IPS-20b (cell line): ENCODE measurements around the gene SPANXN3.
"Not testable (repeated sequence)": the region's sequence is repeated elsewhere in the genome, so short reads cannot be mapped to it uniquely, and the experiment has no call there.

Experiments used
- H3K27ac ChIP-seq: one replicate; pipeline ENCODE4 v1.5.1; 2013; ENCODE audit warnings: low read length
- H3K27me3 ChIP-seq: 2 replicates; pipeline ENCODE4 v1.6.1; 2013; ENCODE audit warnings: mild to moderate bottlenecking, low read length, inconsistent platforms; ENCODE audit not compliant: insufficient read depth
- H3K36me3 ChIP-seq: 2 replicates; pipeline ENCODE4 v1.6.1; 2013; ENCODE audit warnings: low read depth, mild to moderate bottlenecking, inconsistent platforms, low read length, moderate library complexity; ENCODE audit not compliant: insufficient read depth
- H3K4me1 ChIP-seq: 2 replicates; pipeline ENCODE4 v1.6.1; 2013; ENCODE audit warnings: mild to moderate bottlenecking, control low read depth, inconsistent platforms, low read length, moderate library complexity; ENCODE audit not compliant: insufficient read depth
- H3K4me3 ChIP-seq: 2 replicates; pipeline ENCODE4 v1.5.1; 2013; ENCODE audit warnings: mild to moderate bottlenecking, low read length, inconsistent platforms
- H3K9ac ChIP-seq: 2 replicates; pipeline ENCODE4 v1.6.1; 2013; ENCODE audit warnings: low read depth, mild to moderate bottlenecking, inconsistent platforms, low read length, moderate library complexity
- H3K9me3 ChIP-seq: 2 replicates; pipeline ENCODE4 v1.6.1; 2013; ENCODE audit warnings: mild to moderate bottlenecking, low read depth, low read length, inconsistent platforms; ENCODE audit not compliant: insufficient read depth

The SPANXN3 gene

GRCh38 chrX:143517375-143517774, at the start of gene SPANXN3:
Gene SPANXN3, minus strand, starts transcription at chrX:143517475. Its CDS starts 84 bp downstream, at chrX:143517391.
- H3K4me1 ChIP-seq, H3K9ac ChIP-seq, H3K27me3 ChIP-seq, H3K27ac ChIP-seq, H3K9me3 ChIP-seq, H3K36me3 ChIP-seq, H3K4me3 ChIP-seq: not testable (repeated sequence)

- Histone ChIP-seq H3K4me3 (no peak overlapping the region), H3K9ac (no peak overlapping the region), H3K27me3 (no peaks in the 10 kb centered on the region), H3K27ac (no peak overlapping the region), H3K4me1 (no peaks in the 10 kb centered on the region), H3K9me3 (no peaks in the 10 kb centered on the region), H3K36me3 (no peaks in the 10 kb centered on the region)
Measured at GRCh38 chrX:143536176-143536575, 18.9 kb upstream of the SPANXN3 start.

- not testable (repeated sequence) for H3K9me3 ChIP-seq, H3K4me1 ChIP-seq, H3K9ac ChIP-seq, H3K27me3 ChIP-seq, H3K27ac ChIP-seq, H3K36me3 ChIP-seq, H3K4me3 ChIP-seq
Measured at GRCh38 chrX:143502196-143502595, 15.1 kb downstream of the SPANXN3 start.

- Histone ChIP-seq H3K4me3 (no peak overlapping the region), H3K9ac (no peak overlapping the region), H3K36me3 (no peaks in the 10 kb centered on the region), H3K4me1 (no peaks in the 10 kb centered on the region), H3K9me3 (peaks cover 8% of the 10 kb centered on the region), H3K27ac (no peak overlapping the region), H3K27me3 (no peaks in the 10 kb centered on the region)
Measured at GRCh38 chrX:143500751-143501150, 16.5 kb downstream of the SPANXN3 start.

GRCh38 chrX:143486105-143486504, 31.2 kb downstream of the SPANXN3 start:
- Histone ChIP-seq H3K27ac (no peak overlapping the region), H3K9ac (no peak overlapping the region), H3K9me3 (no peaks in the 10 kb centered on the region), H3K4me3 (no peak overlapping the region), H3K4me1 (no peaks in the 10 kb centered on the region), H3K27me3 (no peaks in the 10 kb centered on the region), H3K36me3 (no peaks in the 10 kb centered on the region)

GRCh38 chrX:143476751-143477150, 40.5 kb downstream of the SPANXN3 start:
- Histone ChIP-seq H3K27ac (no peak overlapping the region), H3K4me3 (no peak overlapping the region), H3K27me3 (no peaks in the 10 kb centered on the region), H3K9me3 (no peaks in the 10 kb centered on the region), H3K9ac (no peak overlapping the region), H3K36me3 (no peaks in the 10 kb centered on the region), H3K4me1 (no peaks in the 10 kb centered on the region)

GRCh38 chrX:143472347-143472938, 44.8 kb downstream of the SPANXN3 start:
- no peaks in the 10 kb centered on the region for H3K27me3 ChIP-seq
- H3K9ac ChIP-seq = no peak overlapping the region
- H3K4me3 ChIP-seq = no peak overlapping the region
- H3K27ac ChIP-seq = no peak overlapping the region
- no peaks in the 10 kb centered on the region for H3K9me3 ChIP-seq
- no peaks in the 10 kb centered on the region for H3K36me3 ChIP-seq
- H3K4me1 ChIP-seq = no peaks in the 10 kb centered on the region

GRCh38 chrX:143466130-143466529, 51.1 kb downstream of the SPANXN3 start:
- Histone ChIP-seq H3K4me3 (no peak overlapping the region), H3K4me1 (no peaks in the 10 kb centered on the region), H3K9me3 (no peaks in the 10 kb centered on the region), H3K27me3 (no peaks in the 10 kb centered on the region), H3K36me3 (no peaks in the 10 kb centered on the region), H3K27ac (no peak overlapping the region), H3K9ac (no peak overlapping the region)

- H3K9me3 ChIP-seq = no peaks in the 10 kb centered on the region
- no peaks in the 10 kb centered on the region for H3K27me3 ChIP-seq
- H3K27ac ChIP-seq = no peak overlapping the region
- no peak overlapping the region for H3K4me3 ChIP-seq
- H3K9ac ChIP-seq = no peak overlapping the region
- no peaks in the 10 kb centered on the region for H3K4me1 ChIP-seq
- no peaks in the 10 kb centered on the region for H3K36me3 ChIP-seq
Measured at GRCh38 chrX:143462696-143463095, 54.6 kb downstream of the SPANXN3 start.

- no peak overlapping the region for H3K4me3 ChIP-seq
- H3K27me3 ChIP-seq = no peaks in the 10 kb centered on the region
- no peak overlapping the region for H3K27ac ChIP-seq
- H3K4me1 ChIP-seq = no peaks in the 10 kb centered on the region; the same call in none of the 2 replicates
- H3K9ac ChIP-seq = no peak overlapping the region
- H3K36me3 ChIP-seq = no peaks in the 10 kb centered on the region
- no peaks in the 10 kb centered on the region for H3K9me3 ChIP-seq
Measured at GRCh38 chrX:143461606-143462005, 55.7 kb downstream of the SPANXN3 start.
